GM21737 (cell line): Measurements from ENCODE around the gene ARL6IP5.

Experiments
- ATAC-seq: cut with Tn5 transposase; IDR thresholded peaks from one replicate; pipeline ENCODE4 v1.9.1; 2021; ENCODE audit warnings: mild to moderate bottlenecking, moderate library complexity; ENCODE audit not compliant: unreplicated experiment

Gene ARL6IP5

DNA sequence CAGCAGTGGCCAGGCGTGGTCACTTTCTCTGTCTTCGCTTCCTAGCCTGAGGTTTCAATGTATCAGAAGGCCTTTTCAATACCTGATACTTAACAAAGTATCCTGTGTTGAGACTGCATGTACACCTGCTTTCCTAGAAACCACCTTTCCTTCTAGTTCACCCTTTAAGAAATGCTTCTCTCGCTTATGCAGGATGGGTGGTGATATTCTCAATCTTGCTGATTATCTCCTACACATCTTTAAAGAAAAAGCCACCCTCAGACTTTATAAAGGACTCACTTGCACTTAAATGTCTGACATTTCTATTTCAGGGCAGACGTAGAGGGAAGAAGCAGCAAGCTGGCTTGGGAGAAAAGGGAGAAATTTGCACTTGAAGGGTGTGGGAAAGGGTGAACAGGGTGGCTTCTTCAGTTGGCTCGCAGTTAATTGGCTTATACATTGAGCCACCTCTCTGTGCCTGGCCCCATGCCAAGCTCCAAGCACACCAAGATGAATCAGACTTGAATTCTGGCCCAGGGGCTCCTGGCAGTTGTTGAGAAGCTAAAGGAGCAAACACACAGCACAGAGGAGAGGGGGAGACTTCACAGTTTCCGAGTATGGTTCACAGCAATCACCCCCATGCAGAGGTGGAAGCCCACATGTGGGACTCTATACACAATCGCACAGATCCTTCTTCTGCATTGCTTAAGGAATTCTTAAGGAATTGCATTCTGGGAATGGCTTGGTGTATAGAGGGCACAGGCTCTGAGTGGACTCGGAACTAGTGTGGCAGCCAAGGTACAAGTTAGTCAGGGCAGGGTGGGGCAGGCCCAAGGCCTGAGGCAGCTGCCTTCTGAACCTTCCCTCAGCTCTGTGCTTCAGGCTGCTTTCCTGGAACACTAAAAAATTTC, 1.3 kb downstream of the ARL6IP5 start:
- no peak for ATAC-seq

GRCh38 chr3:69087030-69087791, 2.5 kb downstream of the ARL6IP5 start:
- no peak for ATAC-seq

DNA sequence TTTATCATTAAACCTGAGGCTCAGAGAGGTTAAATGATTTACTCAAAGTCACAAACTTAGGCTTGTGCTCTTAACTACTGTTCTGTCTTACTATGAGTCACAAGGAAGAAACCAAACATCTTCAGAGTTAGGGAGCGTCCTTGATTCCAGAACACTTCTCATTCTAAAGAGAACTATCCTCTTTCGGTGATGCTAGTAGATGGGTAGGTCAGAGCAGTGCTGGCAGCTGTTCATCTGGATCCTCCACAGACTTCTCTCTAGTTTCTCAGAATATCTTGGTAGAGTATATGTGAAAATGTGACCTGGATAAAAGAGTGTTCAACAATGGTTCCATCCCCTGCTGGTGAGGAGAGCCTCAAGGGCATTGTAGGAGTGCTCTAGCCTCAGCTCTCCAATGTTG, 3.3 kb downstream of the ARL6IP5 start:
- ATAC-seq = no peak

GRCh38 chr3:69090021-69090420, 5.3 kb downstream of the ARL6IP5 start:
- no peak for ATAC-seq

DNA sequence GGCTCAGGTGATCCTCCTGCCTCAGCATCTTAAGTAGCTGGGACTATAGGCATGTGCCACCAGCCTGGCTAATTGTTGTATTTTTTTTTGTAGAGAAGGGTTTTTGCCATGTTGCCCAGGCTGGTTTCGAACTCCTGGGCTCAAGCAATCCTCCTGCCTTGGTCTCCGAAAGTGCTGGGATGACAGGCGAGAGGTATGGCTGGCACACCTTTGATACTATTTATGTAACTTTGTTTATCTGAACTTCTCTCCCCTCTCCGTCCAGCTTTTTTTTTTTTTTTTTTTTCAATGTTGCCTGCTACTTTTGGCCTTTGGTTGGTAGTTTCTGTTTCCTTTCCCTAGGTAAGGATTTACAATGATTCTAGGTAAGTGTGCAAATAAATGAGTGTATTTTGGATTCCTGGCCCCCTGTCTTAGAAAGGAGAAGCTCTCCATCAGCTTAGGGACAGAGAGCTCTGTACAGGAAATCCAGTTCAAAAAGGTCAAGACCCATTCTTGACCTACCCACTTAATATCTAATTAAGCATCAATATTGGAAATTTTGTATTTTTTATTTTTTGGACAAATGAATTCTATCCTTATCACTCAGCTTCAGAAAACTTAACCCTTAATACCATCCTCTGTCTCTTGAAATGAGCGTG, 6.8 kb downstream of the ARL6IP5 start:
- ATAC-seq = no peak

- peak; percentile 78 for ATAC-seq
These were observed 7.3 kb downstream of the ARL6IP5 start for GRCh38 chr3:69092030-69092516.

GRCh38 chr3:69094467-69095205, 9.9 kb downstream of the ARL6IP5 start:
- no peak for ATAC-seq

GRCh38 chr3:69095636-69096035, 10.9 kb downstream of the ARL6IP5 start:
- ATAC-seq = no peak

- no peak for ATAC-seq
These were observed 11.6 kb downstream of the ARL6IP5 start for GRCh38 chr3:69096299-69096698.

DNA sequence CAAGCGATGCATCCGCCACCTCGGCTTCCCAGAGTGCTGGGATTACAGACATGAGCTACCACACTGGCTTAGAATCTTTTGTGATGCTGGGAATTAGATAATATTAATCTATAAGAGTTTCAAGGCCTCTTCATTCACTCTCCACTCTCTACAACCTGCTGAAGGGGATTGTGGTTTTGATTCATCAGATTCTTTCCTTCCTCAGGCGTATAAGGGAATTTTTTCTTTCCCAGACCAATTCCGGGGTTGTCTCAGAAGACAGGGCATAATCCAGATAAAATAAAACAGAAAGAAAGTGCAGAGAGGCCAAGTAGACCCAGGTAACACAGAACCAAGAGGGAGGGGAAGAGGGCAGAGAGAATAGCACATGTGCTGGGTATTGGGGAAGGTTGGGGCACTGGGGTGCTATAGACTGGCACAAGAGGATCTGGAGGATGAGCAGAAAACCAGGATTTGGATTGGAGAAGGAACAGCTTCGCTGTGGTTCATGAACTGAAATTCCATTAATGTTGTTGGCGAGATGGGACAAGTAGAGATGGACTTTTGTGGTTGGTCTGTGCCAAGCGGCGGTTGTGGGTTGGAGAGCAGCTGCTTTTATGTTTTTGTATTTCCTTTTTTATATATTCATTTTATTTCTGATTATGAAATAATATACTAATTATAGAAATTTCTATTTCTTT, 12.8 kb downstream of the ARL6IP5 start:
- ATAC-seq = no peak

DNA sequence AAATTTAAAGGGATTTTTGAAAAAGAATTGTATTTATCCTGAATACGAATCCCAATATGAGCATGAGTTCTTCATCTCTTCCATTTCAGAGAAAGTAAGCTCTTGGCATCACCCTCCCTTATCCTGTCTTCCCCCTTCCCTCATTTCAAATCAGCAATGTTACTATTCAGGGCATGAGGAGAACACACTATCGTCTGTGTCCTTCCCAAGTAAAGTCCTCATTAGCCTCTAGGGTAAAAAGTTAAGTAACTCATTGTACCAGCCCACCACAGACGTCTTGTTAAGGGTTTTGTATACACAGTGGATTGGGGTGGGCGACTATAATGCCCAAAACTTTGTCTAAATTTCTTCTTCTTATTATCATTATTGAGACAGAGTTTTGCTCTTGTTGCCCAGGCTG, 14.8 kb downstream of the ARL6IP5 start:
- no peak for ATAC-seq

GRCh38 chr3:69102384-69102783, 17.6 kb downstream of the ARL6IP5 start:
- no peak for ATAC-seq

GRCh38 chr3:69103123-69103522, 18.4 kb downstream of the ARL6IP5 start:
- ATAC-seq = no peak

DNA sequence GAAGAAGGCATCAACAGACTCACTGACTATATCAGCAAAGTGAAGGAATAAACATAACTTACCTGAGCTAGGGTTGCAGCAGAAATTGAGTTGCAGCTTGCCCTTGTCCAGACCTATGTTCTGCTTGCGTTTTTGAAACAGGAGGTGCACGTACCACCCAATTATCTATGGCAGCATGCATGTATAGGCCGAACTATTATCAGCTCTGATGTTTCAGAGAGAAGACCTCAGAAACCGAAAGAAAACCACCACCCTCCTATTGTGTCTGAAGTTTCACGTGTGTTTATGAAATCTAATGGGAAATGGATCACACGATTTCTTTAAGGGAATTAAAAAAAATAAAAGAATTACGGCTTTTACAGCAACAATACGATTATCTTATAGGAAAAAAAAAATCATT, 19.8 kb downstream of the ARL6IP5 start:
- no peak for ATAC-seq

DNA sequence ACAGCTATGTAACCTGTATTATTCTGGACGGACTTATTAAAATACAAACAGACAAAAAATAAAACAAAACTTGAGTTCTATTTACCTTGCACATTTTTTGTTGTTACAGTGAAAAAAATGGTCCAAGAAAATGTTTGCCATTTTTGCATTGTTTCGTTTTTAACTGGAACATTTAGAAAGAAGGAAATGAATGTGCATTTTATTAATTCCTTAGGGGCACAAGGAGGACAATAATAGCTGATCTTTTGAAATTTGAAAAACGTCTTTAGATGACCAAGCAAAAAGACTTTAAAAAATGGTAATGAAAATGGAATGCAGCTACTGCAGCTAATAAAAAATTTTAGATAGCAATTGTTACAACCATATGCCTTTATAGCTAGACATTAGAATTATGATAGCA, 20.6 kb downstream of the ARL6IP5 start:
- no peak for ATAC-seq

- ATAC-seq = no peak
These were observed 23.1 kb downstream of the ARL6IP5 start for GRCh38 chr3:69107841-69108240.

GRCh38 chr3:69108811-69109210, 24.1 kb downstream of the ARL6IP5 start:
- no peak for ATAC-seq

- no peak for ATAC-seq
These were observed 26.3 kb downstream of the ARL6IP5 start for GRCh38 chr3:69110941-69111546.

DNA sequence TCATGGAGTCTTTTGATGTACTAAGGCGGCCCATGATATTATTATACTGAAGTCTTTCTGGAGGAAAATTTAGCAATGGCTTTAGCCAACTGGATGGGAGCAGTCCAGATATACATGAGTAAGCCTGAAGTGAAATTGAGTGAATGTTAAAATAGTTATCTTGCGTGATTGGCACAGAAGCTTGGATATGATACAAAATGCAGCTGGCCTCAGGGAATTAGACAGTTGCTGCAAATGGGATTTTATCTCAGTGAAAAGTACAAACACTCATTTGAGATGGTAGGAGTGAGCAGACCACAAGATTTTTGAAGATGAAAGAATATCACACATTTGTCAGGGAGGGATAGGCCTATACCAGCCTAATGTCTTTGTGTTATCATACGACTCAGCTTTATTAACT, 28.8 kb downstream of the ARL6IP5 start:
- no peak for ATAC-seq

DNA sequence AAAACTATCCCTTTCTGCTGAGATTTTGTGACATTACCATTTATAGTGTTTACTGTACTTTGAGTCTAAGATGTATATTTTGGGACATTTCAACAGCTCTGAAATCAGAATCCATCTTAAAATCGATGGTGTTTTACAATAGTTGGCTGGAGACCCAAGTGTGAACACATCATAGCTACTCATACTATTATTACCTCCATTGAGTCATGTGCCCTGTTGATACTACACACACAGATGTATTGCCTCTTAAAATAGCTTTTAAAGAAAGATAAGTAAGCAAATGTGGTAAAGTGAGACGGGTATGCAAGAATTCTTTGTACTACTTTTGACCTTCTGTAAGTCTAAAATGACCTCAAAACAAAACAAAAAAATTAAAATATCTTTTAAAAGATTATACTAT, 31.0 kb downstream of the ARL6IP5 start:
- no peak for ATAC-seq
